Naive B cell (primary cell): ENCODE results near the gene INPP5E. TPM values are rescaled to one million over a fixed set of nuclear protein-coding genes. Genes with fewer than 3 reads are reported as not detected.

Experiments
- ATAC-seq, 2 donors: fragments of 150-1000 bp; cut with Tn5 transposase; 2 replicates each; pipeline ENCODE4 v1.10.0; 2021; ENCODE audit warnings: low read depth in 2 of 2, mild to moderate bottlenecking in 2 of 2, moderate library complexity in 2 of 2
- DNase-seq: peaks from one replicate; pipeline ENCODE4 v3.0.0; 2022
- H3K27ac Mint-ChIP-seq, 6 donors: one replicate each; pipeline ENCODE4 v1.8.0; 2020 to 2022; ENCODE audit warnings: mild to moderate bottlenecking in 6 of 6, mixed read lengths in 6 of 6, moderate library complexity in 5 of 6, inconsistent platforms in 2 of 6
- H3K27me3 Mint-ChIP-seq, 3 donors: one replicate each; pipeline ENCODE4 v1.8.0; 2021 to 2022; ENCODE audit warnings: mixed read lengths in 3 of 3, mild to moderate bottlenecking in 1 of 3
- H3K36me3 Mint-ChIP-seq, 2 donors: one replicate each; pipeline ENCODE4 v1.8.0; 2020 to 2022; ENCODE audit warnings: mixed read lengths in 2 of 2, inconsistent platforms in 1 of 2, mild to moderate bottlenecking in 1 of 2
- H3K4me1 Mint-ChIP-seq, 3 donors: one replicate each; pipeline ENCODE4 v1.8.0; 2020 to 2022; ENCODE audit warnings: mixed read lengths in 3 of 3, inconsistent platforms in 1 of 3, mild to moderate bottlenecking in 1 of 3, moderate library complexity in 1 of 3
- H3K4me3 Mint-ChIP-seq, 8 donors: one replicate each; pipeline ENCODE4 v1.8.0; 2020 to 2022; ENCODE audit warnings: mild to moderate bottlenecking in 8 of 8, mixed read lengths in 8 of 8, moderate library complexity in 8 of 8, inconsistent platforms in 2 of 8
- H3K9me3 Mint-ChIP-seq, 7 donors: one replicate each; pipeline ENCODE4 v1.8.0; 2020 to 2022; ENCODE audit warnings: mixed read lengths in 7 of 7, mild to moderate bottlenecking in 5 of 7, inconsistent platforms in 2 of 7, moderate library complexity in 1 of 7
- polyA plus RNA-seq, 6 donors: library from polyadenylated mRNA; unstranded; fragments of 300-500 nt; fragmentation: Illumina TruSeq; gene quantifications; one replicate each; pipeline ENCODE4 v1.2.3, GENCODE V29; 2021; ENCODE audit warnings: low read depth in 6 of 6

The INPP5E gene, protein sequence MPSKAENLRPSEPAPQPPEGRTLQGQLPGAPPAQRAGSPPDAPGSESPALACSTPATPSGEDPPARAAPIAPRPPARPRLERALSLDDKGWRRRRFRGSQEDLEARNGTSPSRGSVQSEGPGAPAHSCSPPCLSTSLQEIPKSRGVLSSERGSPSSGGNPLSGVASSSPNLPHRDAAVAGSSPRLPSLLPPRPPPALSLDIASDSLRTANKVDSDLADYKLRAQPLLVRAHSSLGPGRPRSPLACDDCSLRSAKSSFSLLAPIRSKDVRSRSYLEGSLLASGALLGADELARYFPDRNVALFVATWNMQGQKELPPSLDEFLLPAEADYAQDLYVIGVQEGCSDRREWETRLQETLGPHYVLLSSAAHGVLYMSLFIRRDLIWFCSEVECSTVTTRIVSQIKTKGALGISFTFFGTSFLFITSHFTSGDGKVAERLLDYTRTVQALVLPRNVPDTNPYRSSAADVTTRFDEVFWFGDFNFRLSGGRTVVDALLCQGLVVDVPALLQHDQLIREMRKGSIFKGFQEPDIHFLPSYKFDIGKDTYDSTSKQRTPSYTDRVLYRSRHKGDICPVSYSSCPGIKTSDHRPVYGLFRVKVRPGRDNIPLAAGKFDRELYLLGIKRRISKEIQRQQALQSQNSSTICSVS
- 1 to 10 TPM in 5 of 6 donors, under 1 TPM in 1; 0.61 to 6.8 (median 3.2) TPM for polyA plus RNA-seq

GRCh38 chr9:136439481-136440408, at the start of gene INPP5E:
Gene INPP5E, minus strand, starts transcription at chr9:136439845. Its CDS starts 426 bp downstream, at chr9:136439419.
- peaks cover 0 to 5% of the 10 kb centered on the region in 2 donors for H3K36me3 Mint-ChIP-seq
- H3K27ac Mint-ChIP-seq = peak within 1 kb of the TSS in 4 of 6 donors; percentile 44 to 81 (median 62)
- DNase-seq = peak; percentile 88
- peak within 1 kb of the TSS; percentile 77 to 92 (median 84) for H3K4me3 Mint-ChIP-seq
- no peaks in the 10 kb centered on the region for H3K27me3 Mint-ChIP-seq
- ATAC-seq = peak; percentile 82 to 85
- peaks cover 15 to 27% (median 25%) of the 10 kb centered on the region in 3 donors for H3K4me1 Mint-ChIP-seq
- no peaks in the 10 kb centered on the region for H3K9me3 Mint-ChIP-seq

GRCh38 chr9:136488247-136489214, 48.9 kb upstream of the INPP5E start:
- peak; percentile 31 to 40 for ATAC-seq
- peaks cover 0 to 2% (median 0%) of the 10 kb centered on the region in 7 donors for H3K9me3 Mint-ChIP-seq
- H3K4me3 Mint-ChIP-seq = peak overlapping the region in 2 of 8 donors; percentile 41 to 61
- peak overlapping the region in 1 of 6 donors; percentile 89 for H3K27ac Mint-ChIP-seq
- no peaks in the 10 kb centered on the region for H3K27me3 Mint-ChIP-seq
- H3K36me3 Mint-ChIP-seq = peaks cover 0 to 4% of the 10 kb centered on the region in 2 donors
- peak; percentile 68 for DNase-seq
- H3K4me1 Mint-ChIP-seq = peaks cover 3 to 14% (median 7%) of the 10 kb centered on the region in 3 donors

DNA sequence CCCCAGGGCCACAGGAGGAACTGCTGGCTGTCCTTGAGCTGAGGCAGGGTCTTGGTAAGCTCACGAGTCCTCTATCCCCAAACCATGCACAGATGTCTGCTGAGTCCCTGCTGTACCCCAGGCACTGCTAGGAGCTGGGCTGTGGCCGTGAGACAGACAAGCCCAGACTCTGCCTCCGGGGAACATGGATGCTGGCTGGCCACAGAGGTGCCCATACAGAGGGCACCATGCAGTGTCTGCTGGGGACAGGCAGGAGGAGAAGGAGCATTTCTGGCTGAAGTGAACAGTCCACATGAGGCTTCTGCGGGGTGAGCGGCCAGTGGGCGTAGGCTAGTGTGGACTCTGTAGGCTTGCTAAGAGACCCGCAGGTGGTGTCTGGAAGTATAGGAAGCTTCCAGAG, 48.0 kb upstream of the INPP5E start:
- Mint-ChIP-seq H3K27ac (no peak overlapping the region), H3K4me1 (peaks cover 3 to 17% (median 10%) of the 10 kb centered on the region in 3 donors)

DNA sequence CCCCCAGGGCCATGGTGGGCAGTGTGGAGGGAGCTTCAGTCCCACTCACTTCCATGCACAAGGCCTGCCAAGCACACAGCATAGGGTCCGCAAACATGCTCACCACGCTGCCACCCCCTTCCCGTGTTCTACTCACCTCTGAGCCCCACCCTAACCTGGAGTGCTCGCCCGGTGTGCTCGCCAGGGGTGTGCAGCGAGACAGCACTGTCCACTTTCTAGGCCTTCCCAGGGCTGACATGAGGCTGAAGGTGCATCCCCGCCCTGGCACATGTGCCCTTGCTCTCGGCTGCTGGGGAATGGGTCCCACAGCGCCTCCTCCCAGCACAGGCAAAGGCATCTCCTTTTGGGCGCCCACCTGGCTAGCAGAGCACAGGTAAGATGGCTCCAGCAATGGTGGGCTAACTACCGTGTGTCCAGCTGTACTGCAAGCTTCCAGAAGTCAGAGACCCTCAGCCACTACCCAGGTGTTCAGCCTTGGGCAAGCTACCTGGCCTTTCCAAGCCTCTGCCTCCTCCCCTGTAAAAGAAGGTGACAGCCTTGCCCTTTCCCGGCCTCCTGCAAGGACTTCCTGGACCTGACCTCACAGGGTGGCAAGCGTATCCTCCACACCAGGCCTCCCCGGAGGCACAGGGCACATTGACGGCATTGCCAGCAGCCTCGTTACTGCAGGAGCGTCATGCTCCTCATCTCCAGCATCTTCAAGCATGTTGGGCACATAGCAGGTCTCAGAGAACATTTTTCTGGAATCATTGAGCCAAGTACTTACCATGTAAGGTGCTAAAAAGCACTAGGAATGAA, 47.4 kb upstream of the INPP5E start:
- no peaks in the 10 kb centered on the region for H3K36me3 Mint-ChIP-seq
- no peak for DNase-seq
- H3K4me3 Mint-ChIP-seq = no peak overlapping the region
- H3K27me3 Mint-ChIP-seq = no peaks in the 10 kb centered on the region
- H3K9me3 Mint-ChIP-seq = no peaks in the 10 kb centered on the region
- no peak overlapping the region for H3K27ac Mint-ChIP-seq
- peaks cover 8 to 23% (median 13%) of the 10 kb centered on the region in 3 donors for H3K4me1 Mint-ChIP-seq
- no peak for ATAC-seq

More for the DNA sequence above, 48.0 kb upstream of the INPP5E start:
- Mint-ChIP-seq H3K4me3 (no peak overlapping the region), H3K36me3 (peaks cover 0 to 3% of the 10 kb centered on the region in 2 donors), H3K27me3 (no peaks in the 10 kb centered on the region), H3K9me3 (peaks cover 0 to 2% (median 0%) of the 10 kb centered on the region in 7 donors)
- ATAC-seq (no peak), DNase-seq (no peak)

- DNase-seq = no peak
- Mint-ChIP-seq H3K4me1 (peaks cover 14 to 30% (median 22%) of the 10 kb centered on the region in 3 donors), H3K36me3 (no peaks in the 10 kb centered on the region), H3K27ac (no peak overlapping the region), H3K4me3 (peak overlapping the region in 1 of 8 donors; percentile 53), H3K27me3 (no peaks in the 10 kb centered on the region), H3K9me3 (no peaks in the 10 kb centered on the region)
- no peak for ATAC-seq
Measured at GRCh38 chr9:136486131-136486530, 46.5 kb upstream of the INPP5E start.

DNA sequence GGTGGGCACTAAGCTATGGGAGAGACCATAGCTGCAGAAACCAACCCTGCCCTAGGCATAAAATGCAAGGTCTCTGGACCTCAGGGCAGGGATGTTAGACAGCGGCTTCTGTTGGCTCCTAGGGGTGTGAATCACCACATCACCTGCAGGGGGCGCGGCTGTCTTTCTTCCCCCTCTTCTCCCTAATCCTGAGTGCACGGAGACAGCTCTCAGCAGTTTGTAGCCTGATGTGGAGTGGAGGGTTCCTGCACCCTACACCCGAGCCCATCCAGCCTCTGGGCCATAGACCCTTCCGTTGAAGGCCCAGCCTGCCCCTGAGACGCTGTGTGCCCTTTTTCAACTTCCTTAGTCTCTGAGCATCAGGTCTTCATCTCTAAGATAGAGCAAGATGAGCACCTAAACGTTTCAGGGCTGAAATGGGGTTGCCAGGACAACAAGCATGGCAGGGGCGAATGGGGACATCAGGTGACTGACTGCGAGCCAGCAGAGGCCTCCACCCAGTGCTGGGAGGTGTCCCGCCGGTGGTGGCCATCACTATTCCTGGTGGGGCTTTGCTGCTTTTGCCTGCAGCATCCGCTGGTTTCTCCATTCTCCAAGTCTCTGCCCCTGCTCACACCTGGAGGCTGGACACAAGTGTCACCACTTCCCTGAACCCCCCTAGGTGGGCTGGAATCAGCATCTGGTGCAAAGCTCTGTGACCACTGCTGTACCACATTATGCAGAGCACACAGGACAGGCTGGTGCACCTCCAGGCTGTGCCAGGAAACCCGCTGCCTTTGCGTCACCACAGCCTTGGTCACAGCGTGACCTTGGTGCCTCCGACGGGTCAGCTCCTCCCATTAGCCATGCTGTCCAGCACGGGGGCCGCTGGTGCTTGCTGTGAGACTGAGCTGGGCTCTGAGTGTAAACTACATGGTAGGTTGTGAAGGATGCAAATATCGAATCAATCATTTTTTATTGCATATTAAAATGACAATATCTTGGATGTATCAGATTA, 45.7 kb upstream of the INPP5E start:
- Mint-ChIP-seq H3K36me3 (no peaks in the 10 kb centered on the region), H3K4me1 (peaks cover 14 to 31% (median 24%) of the 10 kb centered on the region in 3 donors), H3K27me3 (no peaks in the 10 kb centered on the region), H3K4me3 (peak overlapping the region; percentile 62 to 89 (median 76)), H3K27ac (peak overlapping the region in 5 of 6 donors; percentile 71 to 92 (median 87)), H3K9me3 (no peaks in the 10 kb centered on the region)
- ATAC-seq = no peak
- DNase-seq = peak; percentile 73

DNA sequence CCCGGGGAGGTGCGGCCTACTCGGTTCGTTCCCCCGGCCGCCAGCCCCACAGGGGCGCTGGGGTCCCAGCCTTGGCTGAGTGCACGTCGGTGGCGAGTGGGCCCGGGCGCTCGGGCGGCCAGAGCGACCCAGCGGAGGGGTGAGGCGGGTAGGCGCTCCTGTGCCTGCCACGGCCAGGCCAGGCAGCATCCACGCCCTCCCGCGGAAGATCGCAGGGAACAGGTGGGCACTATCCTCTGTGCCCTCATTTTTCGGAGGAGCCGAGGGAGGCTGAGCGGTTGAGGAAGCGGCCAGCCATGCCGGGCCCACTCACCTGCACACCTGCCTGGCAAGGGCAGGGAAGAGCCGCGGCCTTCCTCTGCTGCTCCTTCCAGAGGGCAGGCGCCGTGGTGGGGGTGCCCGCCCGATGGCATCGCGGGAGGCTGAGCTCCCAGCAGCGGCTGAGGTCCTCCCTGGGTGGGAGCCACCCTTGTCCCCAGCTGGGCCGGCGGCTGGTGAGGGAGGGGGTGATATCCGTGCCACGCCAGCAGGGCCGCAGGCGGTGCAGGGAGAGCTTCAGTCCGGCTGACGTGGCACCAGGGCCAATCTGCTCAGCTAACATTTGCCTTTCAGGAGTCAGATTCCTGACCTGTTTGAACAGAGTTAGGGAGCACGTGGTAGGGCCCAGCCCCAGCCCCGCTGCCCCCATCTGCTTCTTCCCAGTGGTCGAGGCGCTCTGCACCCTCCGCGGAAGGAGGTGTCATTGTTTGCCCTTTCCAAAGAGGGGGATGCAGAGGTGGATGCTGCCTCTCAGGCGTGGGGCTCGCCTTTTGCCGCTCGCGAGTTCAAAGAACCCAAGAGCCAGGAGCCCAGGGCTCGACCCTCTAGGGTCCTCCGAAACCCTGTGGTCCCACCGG, 44.8 kb upstream of the INPP5E start:
- ATAC-seq (no peak), DNase-seq (no peak)
- no peaks in the 10 kb centered on the region for H3K36me3 Mint-ChIP-seq
- peaks cover 14 to 37% (median 31%) of the 10 kb centered on the region in 3 donors for H3K4me1 Mint-ChIP-seq
- no peaks in the 10 kb centered on the region for H3K27me3 Mint-ChIP-seq
- H3K4me3 Mint-ChIP-seq = peak overlapping the region; percentile 62 to 89 (median 76)
- no peaks in the 10 kb centered on the region for H3K9me3 Mint-ChIP-seq
- peak overlapping the region in 5 of 6 donors; percentile 71 to 92 (median 87) for H3K27ac Mint-ChIP-seq

GRCh38 chr9:136483589-136484152, 44.0 kb upstream of the INPP5E start:
- H3K27me3 Mint-ChIP-seq = no peaks in the 10 kb centered on the region
- H3K9me3 Mint-ChIP-seq = no peaks in the 10 kb centered on the region
- H3K4me1 Mint-ChIP-seq = peaks cover 14 to 37% (median 31%) of the 10 kb centered on the region in 3 donors
- H3K27ac Mint-ChIP-seq = peak overlapping the region; percentile 95 to 99 (median 99)
- H3K36me3 Mint-ChIP-seq = no peaks in the 10 kb centered on the region
- DNase-seq (peak; percentile 96), ATAC-seq (peak; percentile 57 to 59)
- peak overlapping the region; percentile 91 to 99 (median 96) for H3K4me3 Mint-ChIP-seq

DNA sequence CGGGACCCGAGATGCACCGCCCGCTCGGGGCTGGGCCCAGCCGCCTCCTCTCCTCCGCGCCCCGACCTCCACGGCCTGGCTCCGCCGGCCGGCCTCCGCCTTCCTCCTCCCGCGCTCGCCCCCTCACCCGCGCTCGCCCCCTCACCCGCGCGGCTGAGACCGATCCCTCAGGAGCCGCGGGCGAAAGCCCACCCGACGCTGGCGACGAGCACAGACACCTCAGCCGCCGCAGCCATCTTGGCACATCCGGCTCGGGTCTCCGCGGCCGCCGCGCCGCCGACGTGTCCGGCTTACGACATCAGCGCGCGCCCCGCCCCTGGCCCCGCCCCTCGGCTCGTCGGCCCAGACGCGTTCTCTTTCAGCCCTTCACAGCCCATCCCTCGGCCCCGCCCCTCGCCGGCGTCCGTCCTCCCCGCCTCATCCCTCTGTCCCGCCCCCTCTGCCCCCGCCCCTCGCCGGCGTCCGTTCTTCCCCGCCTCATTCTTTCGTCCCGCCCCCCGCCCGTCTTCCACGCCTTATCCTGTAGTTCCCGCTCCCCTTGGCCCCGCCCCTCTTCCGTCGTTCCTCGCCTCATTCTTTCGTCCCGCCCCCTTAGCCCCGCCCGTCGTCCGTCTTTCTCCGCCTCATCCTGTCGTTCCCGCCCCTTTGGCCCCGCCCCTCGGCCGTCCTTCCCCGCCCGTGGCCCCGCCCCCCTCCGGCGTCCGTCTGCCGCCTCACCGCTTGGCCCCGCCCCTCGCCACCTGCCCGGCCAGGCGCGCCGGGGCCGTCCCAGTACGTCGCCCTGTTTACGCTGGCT, 43.3 kb upstream of the INPP5E start, which contains the start of gene SEC16A:
Gene SEC16A, minus strand, starts transcription at position 248 of the 796 bp plus-strand sequence. CDS start 5,425 bp downstream, outside the sequence.
- ATAC-seq = peak; percentile 68 to 70
- no peaks in the 10 kb centered on the region for H3K36me3 Mint-ChIP-seq
- peak; percentile 98 for DNase-seq
- no peaks in the 10 kb centered on the region for H3K9me3 Mint-ChIP-seq
- peak within 1 kb of the TSS; percentile 91 to 99 (median 96) for H3K4me3 Mint-ChIP-seq
- peaks cover 14 to 38% (median 36%) of the 10 kb centered on the region in 3 donors for H3K4me1 Mint-ChIP-seq
- no peaks in the 10 kb centered on the region for H3K27me3 Mint-ChIP-seq
- peak within 1 kb of the TSS; percentile 98 to 100 (median 99) for H3K27ac Mint-ChIP-seq
